Activated CD8-positive, alpha-beta T cell treated with anti-CD3 and anti-CD28 coated beads for 36 hours (primary cell): ENCODE results near the gene NDE1. TPM values are rescaled to one million over a fixed set of nuclear protein-coding genes. Genes with fewer than 3 reads are reported as not detected.
"Not testable (repeated sequence)": the region's sequence is repeated elsewhere in the genome, so short reads cannot be mapped to it uniquely, and the experiment has no call there.

ENCODE experiments used
- ATAC-seq: fragments of 200-7000 bp; cut with Tn5 transposase; one replicate; pipeline ENCODE4 v1.10.0; 2021; ENCODE audit warnings: mild to moderate bottlenecking, moderate library complexity
- CTCF ChIA-PET: fragments of 350-600 bp; sonication (Branson Sonifier 250); formaldehyde crosslinking; loops from one replicate; lab custom pipeline; 2021; ENCODE audit warnings: antibody characterized with exemption; lab: Charles Lee
- POLR2A ChIA-PET: fragments of 350-600 bp; sonication (Branson Sonifier 250); formaldehyde crosslinking; loops from one replicate; lab custom pipeline; 2021; ENCODE audit warnings: antibody characterized with exemption; lab: Charles Lee
- DNase-seq: peaks from one replicate; pipeline ENCODE4 v3.0.0-alpha.2; 2020
- H3K27ac Mint-ChIP-seq: one replicate; pipeline ENCODE4 v1.8.0; 2021; ENCODE audit warnings: mild to moderate bottlenecking, mixed read lengths
- H3K27me3 Mint-ChIP-seq: one replicate; pipeline ENCODE4 v1.8.0; 2021; ENCODE audit warnings: mixed read lengths
- H3K36me3 Mint-ChIP-seq: one replicate; pipeline ENCODE4 v1.8.0; 2021; ENCODE audit warnings: low read depth, mixed read lengths
- H3K4me1 Mint-ChIP-seq: one replicate; pipeline ENCODE4 v1.8.0; 2021; ENCODE audit warnings: low read depth, mixed read lengths
- H3K4me3 Mint-ChIP-seq: one replicate; pipeline ENCODE4 v1.8.0; 2021; ENCODE audit warnings: mild to moderate bottlenecking, moderate library complexity, mixed read lengths
- H3K9me3 Mint-ChIP-seq: one replicate; pipeline ENCODE4 v1.8.0; 2021; ENCODE audit warnings: mixed read lengths
- CTCF ChIP-seq: fragments of 200-600 bp; IDR thresholded peaks from one replicate; pipeline ENCODE4 v1.8.0; 2022; ENCODE audit warnings: antibody characterized with exemption, mild to moderate bottlenecking
- intact Hi-C: fragments of 100-400 bp; cut with micrococcal nuclease; formaldehyde crosslinking; loops from one replicate; pipeline ENCODE4 v1.10.0; 2022
- total RNA-seq, 2 experiments: library from RNA; stranded (reverse); gene quantifications; one replicate each; pipeline ENCODE4 v1.2.3, GENCODE V29; 2021

The NDE1 gene
- total RNA-seq, 2 experiments from 2014 or later: 97.6 to 103 TPM

- POLR2A ChIA-PET: interaction anchor here (0.9 to 2.2 kb wide), 3 partner anchors 18 to 30 kb away, joined by 3 to 6 read pairs (median 4); partner anchors contain the start of gene NDE1
- Mint-ChIP-seq H3K4me1 (peaks cover 39% of the 10 kb centered on the region), H3K36me3 (peaks cover 49% of the 10 kb centered on the region), H3K27ac (peak overlapping the region; percentile 94), H3K4me3 (no peak overlapping the region), H3K27me3 (no peaks in the 10 kb centered on the region), H3K9me3 (no peaks in the 10 kb centered on the region)
- ATAC-seq: no peak
- intact Hi-C loops: no loop called here
- CTCF ChIA-PET: interaction anchor here (1.8 kb wide), 1 partner anchor 10 kb away, joined by 8 read pairs; no protein-coding TSS in a partner anchor
- no peak for TF ChIP-seq CTCF
- DNase-seq: no peak
Observed at GRCh38 chr16:15671530-15672117, 21.6 kb downstream of the NDE1 start.

GRCh38 chr16:15672127-15672513, 22.1 kb downstream of the NDE1 start:
- CTCF ChIA-PET: interaction anchor here (1.8 kb wide), 1 partner anchor 10 kb away, joined by 8 read pairs; no protein-coding TSS in a partner anchor
- H3K27me3 Mint-ChIP-seq, H3K9me3 Mint-ChIP-seq, H3K4me3 Mint-ChIP-seq, ATAC-seq, DNase-seq, intact Hi-C loops: not testable (repeated sequence)
- H3K36me3 Mint-ChIP-seq: peaks cover 52% of the 10 kb centered on the region
- H3K4me1 Mint-ChIP-seq: peaks cover 39% of the 10 kb centered on the region
- POLR2A ChIA-PET: interaction anchor here (0.9 to 2.2 kb wide), 3 partner anchors 19 to 30 kb away, joined by 3 to 6 read pairs (median 4); partner anchors contain the start of gene NDE1
- peak overlapping the region; percentile 94 for H3K27ac Mint-ChIP-seq

- ATAC-seq (peak; percentile 92), DNase-seq (peak; percentile 80)
- TF ChIP-seq CTCF: no peak
- no peaks in the 10 kb centered on the region for H3K27me3 Mint-ChIP-seq
- H3K27ac Mint-ChIP-seq: peak overlapping the region; percentile 94
- H3K36me3 Mint-ChIP-seq: peaks cover 47% of the 10 kb centered on the region
- peak overlapping the region; percentile 60 for H3K4me3 Mint-ChIP-seq
- CTCF ChIA-PET: interaction anchor here (1.8 kb wide), 1 partner anchor 9 kb away, joined by 8 read pairs; no protein-coding TSS in a partner anchor
- H3K4me1 Mint-ChIP-seq: peaks cover 39% of the 10 kb centered on the region
- intact Hi-C loops: no loop called here
- POLR2A ChIA-PET: interaction anchor here (1.2 to 1.5 kb wide), 2 partner anchors 22 to 29 kb away, joined by 4 read pairs; partner anchors contain the start of gene NDE1
- no peaks in the 10 kb centered on the region for H3K9me3 Mint-ChIP-seq
Observed at GRCh38 chr16:15672514-15673167, 22.6 kb downstream of the NDE1 start.

- POLR2A ChIA-PET: no interaction called here
- Mint-ChIP-seq H3K4me3 (no peak overlapping the region), H3K36me3 (peaks cover 55% of the 10 kb centered on the region), H3K9me3 (no peaks in the 10 kb centered on the region), H3K4me1 (peaks cover 39% of the 10 kb centered on the region), H3K27ac (peak overlapping the region; percentile 94), H3K27me3 (no peaks in the 10 kb centered on the region)
- ATAC-seq (no peak), DNase-seq (no peak)
- no peak for TF ChIP-seq CTCF
- intact Hi-C loops: no loop called here
- CTCF ChIA-PET: no interaction called here
Observed at GRCh38 chr16:15674571-15674970, 24.5 kb downstream of the NDE1 start.

GRCh38 chr16:15676506-15676905, 26.5 kb downstream of the NDE1 start:
- peak overlapping the region; percentile 73 for H3K27ac Mint-ChIP-seq
- no peak for ATAC-seq
- no peaks in the 10 kb centered on the region for H3K27me3 Mint-ChIP-seq
- peaks cover 49% of the 10 kb centered on the region for H3K36me3 Mint-ChIP-seq
- H3K9me3 Mint-ChIP-seq: no peaks in the 10 kb centered on the region
- CTCF ChIA-PET: no interaction called here
- TF ChIP-seq CTCF: no peak
- DNase-seq: no peak
- H3K4me1 Mint-ChIP-seq: peaks cover 38% of the 10 kb centered on the region
- intact Hi-C loops: no loop called here
- H3K4me3 Mint-ChIP-seq: no peak overlapping the region
- POLR2A ChIA-PET: no interaction called here
